SK-N-SH (cell line): Measurements from ENCODE around the gene FAM204A. TPM values are rescaled to one million over a fixed set of nuclear protein-coding genes. Genes with fewer than 3 reads are reported as not detected.

Experiments used
- CTCF ChIA-PET: fragments of 300-600, 350-600 bp; formaldehyde crosslinking; extraction: SDS; loops from one replicate; lab custom pipeline; 2021; lab: Yijun Ruan, JAX
- POLR2A ChIA-PET: fragments of 350-600 bp; sonication (Branson Sonifier 250); formaldehyde crosslinking; extraction: SDS; loops from one replicate; lab custom pipeline; 2020; ENCODE audit warnings: antibody characterized with exemption, inconsistent platforms; lab: Yijun Ruan, JAX
- DNase-seq: peaks from one replicate; pipeline ENCODE4 v3.0.0; 2012
- H2AFZ ChIP-seq: fragments of 200-600 bp; sonication (generic); 2 replicates; pipeline ENCODE4 v1.8.1; 2016; ENCODE audit warnings: antibody characterized with exemption, mild to moderate bottlenecking, low read depth
- H3F3A ChIP-seq: fragments of 200-600 bp; sonication (generic); replicated peaks from 2 replicates; pipeline ENCODE3; 2016; ENCODE audit warnings: antibody characterized with exemption, mild to moderate bottlenecking; ENCODE audit not compliant: insufficient read depth
- H3K27ac ChIP-seq, 2 experiments: fragments of 200-500 bp in 1 of 2; fragments of 200-600 bp in 1 of 2; sonication (Bioruptor generic) in 1 of 2; sonication (generic), shearing (Covaris generic) in 1 of 2; 2 replicates each; pipeline versions ENCODE4 v1.5.1 to v1.6.1; 2014 to 2016; ENCODE audit warnings: low read depth in 2 of 2, inconsistent platforms in 1 of 2, low read length in 1 of 2, mild to moderate bottlenecking in 1 of 2, mixed read lengths in 1 of 2
- H3K27me3 ChIP-seq: fragments of 200-600 bp; sonication (generic), shearing (Covaris generic); 2 replicates; pipeline ENCODE4 v1.6.1; 2016; ENCODE audit warnings: mixed run types; ENCODE audit not compliant: insufficient read depth
- H3K36me3 ChIP-seq, 2 experiments: fragments of 200-500 bp in 1 of 2; fragments of 200-600 bp in 1 of 2; sonication (Bioruptor generic) in 1 of 2; sonication (generic) in 1 of 2; replicated peaks in 1 of 2; 2 replicates each; pipeline versions ENCODE3 to v1.5.1; 2014 to 2016; ENCODE audit warnings: low read length in 1 of 2, mild to moderate bottlenecking in 1 of 2; ENCODE audit not compliant: insufficient read depth in 2 of 2, control insufficient read depth in 1 of 2
- H3K4me1 ChIP-seq, 2 experiments: fragments of 200-500 bp in 1 of 2; fragments of 200-600 bp in 1 of 2; sonication (Bioruptor generic) in 1 of 2; sonication (generic), shearing (Covaris generic) in 1 of 2; 2 replicates each; pipeline versions ENCODE4 v1.5.1 to v1.6.1; 2014 to 2016; ENCODE audit warnings: low read depth in 1 of 2, low read length in 1 of 2, mixed run types in 1 of 2; ENCODE audit not compliant: insufficient read depth in 2 of 2, control insufficient read depth in 1 of 2
- H3K4me2 ChIP-seq: fragments of 200-600 bp; sonication (generic), shearing (Covaris generic); 2 replicates; pipeline ENCODE4 v1.6.1; 2017; ENCODE audit warnings: mixed run types
- H3K4me3 ChIP-seq, 2 experiments: fragments of 200-500 bp in 1 of 2; fragments of 200-600 bp in 1 of 2; sonication (Bioruptor generic) in 1 of 2; sonication (generic), shearing (Covaris generic) in 1 of 2; 2 replicates each; pipeline versions ENCODE4 v1.5.1 to v1.8.1; 2014 to 2016; ENCODE audit warnings: low read depth in 2 of 2, inconsistent platforms in 1 of 2, low read length in 1 of 2, mild to moderate bottlenecking in 1 of 2, mixed read lengths in 1 of 2, moderate library complexity in 1 of 2
- H3K79me2 ChIP-seq: fragments of 200-600 bp; sonication (generic); 2 replicates; pipeline ENCODE4 v1.8.1; 2017; ENCODE audit warnings: mild to moderate bottlenecking; ENCODE audit not compliant: insufficient read depth
- H3K9ac ChIP-seq: fragments of 200-600 bp; sonication (generic); 2 replicates; pipeline ENCODE4 v1.6.1; 2017; ENCODE audit warnings: mixed run types
- H3K9me2 ChIP-seq: fragments of 200-600 bp; sonication (generic); 2 replicates; pipeline ENCODE4 v1.6.1; 2017; ENCODE audit warnings: mixed run types
- H3K9me3 ChIP-seq: fragments of 200-600 bp; sonication (generic); 2 replicates; pipeline ENCODE4 v1.6.1; 2017; ENCODE audit warnings: mixed run types, mild to moderate bottlenecking, moderate library complexity
- H4K20me1 ChIP-seq: fragments of 200-600 bp; sonication (generic); 2 replicates; pipeline ENCODE4 v1.6.1; 2017; ENCODE audit warnings: mild to moderate bottlenecking, mixed run types; ENCODE audit not compliant: insufficient read depth
- FOSL2 ChIP-seq: IDR thresholded peaks from 2 replicates; pipeline ENCODE4 v1.4.0; 2012; ENCODE audit warnings: low read depth, mild to moderate bottlenecking, moderate library complexity, borderline replicate concordance
- NFIC ChIP-seq: IDR thresholded peaks from 2 replicates; pipeline ENCODE4 v1.4.0; 2012; ENCODE audit warnings: borderline replicate concordance
- NRF1 ChIP-seq: IDR thresholded peaks from 2 replicates; pipeline ENCODE4 v1.6.1; 2012; ENCODE audit warnings: low read depth, mild to moderate bottlenecking, low read length
- RCOR1 ChIP-seq: fragments of 150-350 bp; IDR thresholded peaks from 2 replicates; pipeline ENCODE4 v1.6.1; 2017; ENCODE audit warnings: antibody characterized with exemption, low read length
- RFX5 ChIP-seq: IDR thresholded peaks from 2 replicates; pipeline ENCODE4 v1.6.1; 2012; ENCODE audit warnings: mild to moderate bottlenecking, improper control_type of control experiment, low read length
- YY1 ChIP-seq: IDR thresholded peaks from 2 replicates; pipeline ENCODE4 v1.4.0; 2012; ENCODE audit warnings: low read depth, mild to moderate bottlenecking
- WGBS: methylation state at CpG from one replicate; pipeline ENCODE4 v1.1.6; 2017; ENCODE audit warnings: low lambda C conversion rate; 5-methylcytosine and 5-hydroxymethylcytosine counted together
- polyA plus RNA-seq, 3 experiments: library from polyadenylated mRNA; depleted of rRNA; stranded (reverse); fragments of >200 nt; gene quantifications; 2 replicates each; pipeline ENCODE4 v1.2.3, GENCODE V29; 2012
- TF ChIP-seq, protein P1 (sequence below): fragments of 150-350 bp; IDR thresholded peaks from 2 replicates; pipeline ENCODE4 v1.6.1; 2017; ENCODE audit warnings: antibody characterized with exemption, low read length, low read depth, borderline replicate concordance
- TF ChIP-seq, protein P2 (sequence below): fragments of 150-350 bp; IDR thresholded peaks from 2 replicates; pipeline ENCODE4 v1.6.1; 2016; ENCODE audit warnings: mild to moderate bottlenecking, low read depth, low read length
- TF ChIP-seq, protein P3 (sequence below): fragments of 200-600 bp; sonication (generic); IDR thresholded peaks from 2 replicates; pipeline ENCODE4 v1.6.1; 2017; ENCODE audit warnings: antibody characterized with exemption, mild to moderate bottlenecking, moderate library complexity

The FAM204A gene
- polyA plus RNA-seq, 1 of the 3 experiments (the other 2 are of a cell fraction) = 10.8 TPM

DNA sequence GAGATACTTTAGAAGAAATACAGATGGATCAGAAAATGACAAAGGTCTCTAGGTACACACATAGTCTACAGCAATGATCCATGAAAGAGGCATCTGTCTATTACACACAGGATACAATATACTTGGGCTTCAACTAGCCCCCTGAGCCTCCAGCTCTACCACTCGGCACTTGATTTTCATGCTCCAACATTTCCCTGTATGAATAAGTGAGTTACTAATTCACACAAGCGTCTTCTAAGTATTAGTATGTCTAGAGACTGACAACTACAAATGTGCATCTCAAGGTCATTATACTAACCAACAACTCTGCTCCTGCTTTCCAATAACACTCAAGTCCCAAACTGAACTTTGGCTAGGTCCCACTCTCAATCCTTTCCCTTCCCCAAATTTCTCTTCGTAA, 8.3 kb downstream of the FAM204A start:
- 92% methylated on average over 3 of the region's 3 CpGs for WGBS
- POLR2A ChIA-PET = no interaction called here

DNA sequence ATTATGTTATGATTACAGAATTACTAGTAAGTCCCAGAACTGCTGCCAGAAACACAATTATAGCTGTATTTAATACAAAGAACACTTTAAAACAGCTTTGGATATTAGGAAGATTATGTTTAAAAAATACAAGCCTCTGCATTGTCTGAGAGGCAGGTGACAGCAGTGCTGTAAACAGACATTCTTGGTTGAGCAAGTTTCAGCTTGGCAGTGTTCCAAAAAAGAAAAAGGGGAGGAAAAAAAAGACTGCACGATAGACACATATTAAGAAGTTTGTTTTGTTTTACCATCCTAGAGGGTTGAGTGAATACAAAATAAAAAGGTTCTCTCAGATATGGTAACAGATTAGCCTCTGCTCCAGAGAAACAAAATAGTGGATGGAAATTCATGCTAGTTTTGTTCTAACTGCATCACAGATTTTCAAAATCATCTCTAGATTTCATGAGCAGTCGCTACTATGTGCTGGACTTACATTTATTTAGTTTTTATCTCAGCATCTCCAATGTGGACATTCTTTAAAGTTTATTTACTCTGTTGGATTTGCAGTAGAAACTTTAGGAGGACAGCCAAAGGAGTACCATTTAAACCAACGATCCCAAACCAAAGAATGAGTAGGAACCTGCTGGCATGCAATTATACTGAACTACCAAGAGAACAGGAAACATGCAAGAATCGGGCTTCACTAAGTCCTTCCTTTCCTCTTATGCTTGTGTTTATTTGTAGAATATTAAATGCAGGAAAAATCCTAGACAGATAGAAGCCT, 9.0 kb downstream of the FAM204A start:
- Histone ChIP-seq H3K4me2 (no peak overlapping the region), H3F3A (peaks cover 3% of the 10 kb centered on the region), H3K9me3 (no peaks in the 10 kb centered on the region), H3K9ac (no peak overlapping the region), H3K79me2 (peaks cover 12% of the 10 kb centered on the region; the same call in 1 of the 2 replicates), H3K36me3 (peaks cover 67 to 85% of the 10 kb centered on the region in 2 experiments), H4K20me1 (no peaks in the 10 kb centered on the region), H3K27ac (no peak overlapping the region), H2AFZ (no peak overlapping the region), H3K4me3 (no peak overlapping the region), H3K27me3 (no peaks in the 10 kb centered on the region), H3K9me2 (no peaks in the 10 kb centered on the region), H3K4me1 (no peaks in the 10 kb centered on the region)
- TF ChIP-seq, protein P1, sequence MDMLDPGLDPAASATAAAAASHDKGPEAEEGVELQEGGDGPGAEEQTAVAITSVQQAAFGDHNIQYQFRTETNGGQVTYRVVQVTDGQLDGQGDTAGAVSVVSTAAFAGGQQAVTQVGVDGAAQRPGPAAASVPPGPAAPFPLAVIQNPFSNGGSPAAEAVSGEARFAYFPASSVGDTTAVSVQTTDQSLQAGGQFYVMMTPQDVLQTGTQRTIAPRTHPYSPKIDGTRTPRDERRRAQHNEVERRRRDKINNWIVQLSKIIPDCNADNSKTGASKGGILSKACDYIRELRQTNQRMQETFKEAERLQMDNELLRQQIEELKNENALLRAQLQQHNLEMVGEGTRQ = no peak
- TF ChIP-seq, protein P2, sequence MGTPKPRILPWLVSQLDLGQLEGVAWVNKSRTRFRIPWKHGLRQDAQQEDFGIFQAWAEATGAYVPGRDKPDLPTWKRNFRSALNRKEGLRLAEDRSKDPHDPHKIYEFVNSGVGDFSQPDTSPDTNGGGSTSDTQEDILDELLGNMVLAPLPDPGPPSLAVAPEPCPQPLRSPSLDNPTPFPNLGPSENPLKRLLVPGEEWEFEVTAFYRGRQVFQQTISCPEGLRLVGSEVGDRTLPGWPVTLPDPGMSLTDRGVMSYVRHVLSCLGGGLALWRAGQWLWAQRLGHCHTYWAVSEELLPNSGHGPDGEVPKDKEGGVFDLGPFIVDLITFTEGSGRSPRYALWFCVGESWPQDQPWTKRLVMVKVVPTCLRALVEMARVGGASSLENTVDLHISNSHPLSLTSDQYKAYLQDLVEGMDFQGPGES = no peak
- TF ChIP-seq NFIC (no peak), FOSL2 (no peak)
- no peak for DNase-seq
- 83% methylated on average over 4 of the region's 4 CpGs for WGBS
- CTCF ChIA-PET = no interaction called here
- POLR2A ChIA-PET = no interaction called here

More for the DNA sequence above, 8.3 kb downstream of the FAM204A start:
- DNase-seq = no peak
- TF ChIP-seq, protein P2 = no peak
- Histone ChIP-seq H3K27me3 (no peaks in the 10 kb centered on the region), H4K20me1 (no peaks in the 10 kb centered on the region), H3K9me3 (no peaks in the 10 kb centered on the region), H3K4me1 (no peaks in the 10 kb centered on the region), H2AFZ (no peak overlapping the region), H3K4me3 (no peak overlapping the region), H3K79me2 (peaks cover 17% of the 10 kb centered on the region; the same call in 1 of the 2 replicates), H3F3A (peaks cover 3% of the 10 kb centered on the region), H3K4me2 (no peak overlapping the region), H3K9ac (no peak overlapping the region), H3K9me2 (no peaks in the 10 kb centered on the region), H3K36me3 (peaks cover 65 to 88% of the 10 kb centered on the region in 2 experiments), H3K27ac (no peak overlapping the region)
- CTCF ChIA-PET = no interaction called here

DNA sequence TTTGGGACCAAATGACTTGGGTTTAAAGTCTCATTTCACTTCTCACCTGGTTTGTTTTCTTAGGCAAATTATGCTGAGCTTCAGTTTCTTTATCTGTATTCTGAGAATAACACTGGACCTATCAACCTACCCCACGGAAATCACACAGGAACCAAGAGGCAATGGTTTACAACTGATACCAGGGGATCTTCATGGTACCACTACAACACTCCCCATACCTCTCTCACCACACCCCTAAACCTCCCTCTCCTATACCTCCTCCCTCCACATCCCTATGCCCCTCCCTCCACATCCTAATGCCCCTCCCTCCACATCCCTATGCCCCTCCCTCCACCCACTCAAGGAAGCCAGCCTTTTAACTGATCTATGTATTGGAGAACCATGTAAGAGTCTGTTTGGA, 9.9 kb downstream of the FAM204A start:
- POLR2A ChIA-PET = no interaction called here
- CTCF ChIA-PET = interaction anchor here (1.2 kb wide), 1 partner anchor 20 kb away, joined by 3 read pairs; no protein-coding TSS in a partner anchor
- TF ChIP-seq RCOR1 (no peak), RFX5 (no peak), YY1 (no peak), NRF1 (no peak), FOSL2 (no peak)
- TF ChIP-seq, protein P3, sequence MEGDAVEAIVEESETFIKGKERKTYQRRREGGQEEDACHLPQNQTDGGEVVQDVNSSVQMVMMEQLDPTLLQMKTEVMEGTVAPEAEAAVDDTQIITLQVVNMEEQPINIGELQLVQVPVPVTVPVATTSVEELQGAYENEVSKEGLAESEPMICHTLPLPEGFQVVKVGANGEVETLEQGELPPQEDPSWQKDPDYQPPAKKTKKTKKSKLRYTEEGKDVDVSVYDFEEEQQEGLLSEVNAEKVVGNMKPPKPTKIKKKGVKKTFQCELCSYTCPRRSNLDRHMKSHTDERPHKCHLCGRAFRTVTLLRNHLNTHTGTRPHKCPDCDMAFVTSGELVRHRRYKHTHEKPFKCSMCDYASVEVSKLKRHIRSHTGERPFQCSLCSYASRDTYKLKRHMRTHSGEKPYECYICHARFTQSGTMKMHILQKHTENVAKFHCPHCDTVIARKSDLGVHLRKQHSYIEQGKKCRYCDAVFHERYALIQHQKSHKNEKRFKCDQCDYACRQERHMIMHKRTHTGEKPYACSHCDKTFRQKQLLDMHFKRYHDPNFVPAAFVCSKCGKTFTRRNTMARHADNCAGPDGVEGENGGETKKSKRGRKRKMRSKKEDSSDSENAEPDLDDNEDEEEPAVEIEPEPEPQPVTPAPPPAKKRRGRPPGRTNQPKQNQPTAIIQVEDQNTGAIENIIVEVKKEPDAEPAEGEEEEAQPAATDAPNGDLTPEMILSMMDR = no peak
- TF ChIP-seq, protein P1 = no peak

More for the DNA sequence above, 9.9 kb downstream of the FAM204A start:
- peaks cover 3% of the 10 kb centered on the region; the same call in 1 of the 2 replicates for H3K79me2 ChIP-seq
- no peak overlapping the region for H3K4me2 ChIP-seq
- peaks cover 67 to 85% of the 10 kb centered on the region in 2 experiments for H3K36me3 ChIP-seq
- DNase-seq = no peak
- no peaks in the 10 kb centered on the region for H3K27me3 ChIP-seq
- no peaks in the 10 kb centered on the region for H3K9me2 ChIP-seq
- no peak overlapping the region for H3K9ac ChIP-seq
- H3K4me1 ChIP-seq = no peaks in the 10 kb centered on the region
- no peak overlapping the region for H2AFZ ChIP-seq
- H3F3A ChIP-seq = peaks cover 3% of the 10 kb centered on the region
- H3K27ac ChIP-seq = no peak overlapping the region
- WGBS = 100% methylated on average over 1 of the region's 1 CpG
- H3K4me3 ChIP-seq = no peak overlapping the region
- no peaks in the 10 kb centered on the region for H3K9me3 ChIP-seq
- no peaks in the 10 kb centered on the region for H4K20me1 ChIP-seq
